ENCODE measurements around the gene MSGN1. TPM values are rescaled to one million over a fixed set of nuclear protein-coding genes. Genes with fewer than 3 reads are reported as not detected.

MSGN1 gene
- total and polyA plus RNA-seq, 2 of the 4 experiments (the other 2 are of a cell fraction): not detected

DNA sequence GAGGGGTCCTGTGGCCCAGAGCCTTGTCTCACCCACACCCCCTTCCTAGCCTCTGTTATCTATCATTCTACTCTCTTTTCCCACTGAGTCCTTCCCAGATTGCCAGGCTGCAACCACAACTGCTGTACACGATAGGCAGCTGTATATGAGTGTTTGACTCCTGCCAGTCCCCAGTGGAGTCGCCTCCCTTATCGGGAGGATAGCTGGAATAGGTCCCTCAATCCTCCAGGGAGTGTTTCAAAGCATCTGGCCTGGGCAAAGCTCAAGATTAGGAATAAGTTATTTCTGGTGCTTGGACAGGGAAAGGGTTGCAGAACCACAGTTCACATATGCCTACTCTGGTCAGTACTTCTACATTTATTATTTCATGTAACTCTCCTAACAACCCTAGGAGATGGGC, 4.8 kb downstream of the MSGN1 start:
- H3K14ac ChIP-seq (replicated peaks; ENCODE audit: low read depth, low read length): no peak overlapping the region
- no peak overlapping the region for H2BK20ac ChIP-seq (ENCODE audit: low read depth, low read length)
- ATAC-seq (ENCODE audit: low read depth): no peak
- no peak overlapping the region for H2BK120ac ChIP-seq (ENCODE audit: low read depth, low read length)
- no TSS peak for BruUV-seq (replicated peaks)
- H3K56ac ChIP-seq (ENCODE audit: extremely low read depth, insufficient read depth, low read length): no peak overlapping the region
- intact Hi-C loops (cut with micrococcal nuclease) (no loop called here), dilution Hi-C loops (cut with HindIII; ENCODE audit: low sequenced_read_pairs, unreplicated experiment) (no loop called here), in situ Hi-C loops (cut with MboI; ENCODE audit: low sequenced_read_pairs) (no loop called here)
- CTCF ChIA-PET: no interaction called here
- H3K4ac ChIP-seq (ENCODE audit: low read depth, low read length): no peak overlapping the region
- H2AK5ac ChIP-seq (ENCODE audit: low read depth, low read length): no peak overlapping the region
- H3K79me1 ChIP-seq (ENCODE audit: low read depth in 1 of 2, low read length in 2 of 2): no peaks in the 10 kb centered on the region
- no peak overlapping the region for H4K8ac ChIP-seq (ENCODE audit: low read depth in 2 of 2, low read length in 2 of 2)
- H3K27ac ChIP-seq (ENCODE audit: insufficient read depth, low read length): no peak overlapping the region
- H3K18ac ChIP-seq (ENCODE audit: low read depth, low read length): no peak overlapping the region
- TF ChIP-seq, protein P1, sequence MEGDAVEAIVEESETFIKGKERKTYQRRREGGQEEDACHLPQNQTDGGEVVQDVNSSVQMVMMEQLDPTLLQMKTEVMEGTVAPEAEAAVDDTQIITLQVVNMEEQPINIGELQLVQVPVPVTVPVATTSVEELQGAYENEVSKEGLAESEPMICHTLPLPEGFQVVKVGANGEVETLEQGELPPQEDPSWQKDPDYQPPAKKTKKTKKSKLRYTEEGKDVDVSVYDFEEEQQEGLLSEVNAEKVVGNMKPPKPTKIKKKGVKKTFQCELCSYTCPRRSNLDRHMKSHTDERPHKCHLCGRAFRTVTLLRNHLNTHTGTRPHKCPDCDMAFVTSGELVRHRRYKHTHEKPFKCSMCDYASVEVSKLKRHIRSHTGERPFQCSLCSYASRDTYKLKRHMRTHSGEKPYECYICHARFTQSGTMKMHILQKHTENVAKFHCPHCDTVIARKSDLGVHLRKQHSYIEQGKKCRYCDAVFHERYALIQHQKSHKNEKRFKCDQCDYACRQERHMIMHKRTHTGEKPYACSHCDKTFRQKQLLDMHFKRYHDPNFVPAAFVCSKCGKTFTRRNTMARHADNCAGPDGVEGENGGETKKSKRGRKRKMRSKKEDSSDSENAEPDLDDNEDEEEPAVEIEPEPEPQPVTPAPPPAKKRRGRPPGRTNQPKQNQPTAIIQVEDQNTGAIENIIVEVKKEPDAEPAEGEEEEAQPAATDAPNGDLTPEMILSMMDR (conservative IDR thresholded peaks at IDR 0.05; ENCODE audit: low read depth, low read length): no peak
- no peak for TF ChIP-seq CEBPB (IDR thresholded peaks at IDR 0.05; ENCODE audit: low read depth, low read length)
- no peak for TF ChIP-seq MAFK (IDR thresholded peaks at IDR 0.05; ENCODE audit: low read depth, low read length)
- TF ChIP-seq MXI1 (IDR thresholded peaks at IDR 0.05; ENCODE audit: borderline replicate concordance, low read depth, low read length): no peak
- TF ChIP-seq, protein P2, sequence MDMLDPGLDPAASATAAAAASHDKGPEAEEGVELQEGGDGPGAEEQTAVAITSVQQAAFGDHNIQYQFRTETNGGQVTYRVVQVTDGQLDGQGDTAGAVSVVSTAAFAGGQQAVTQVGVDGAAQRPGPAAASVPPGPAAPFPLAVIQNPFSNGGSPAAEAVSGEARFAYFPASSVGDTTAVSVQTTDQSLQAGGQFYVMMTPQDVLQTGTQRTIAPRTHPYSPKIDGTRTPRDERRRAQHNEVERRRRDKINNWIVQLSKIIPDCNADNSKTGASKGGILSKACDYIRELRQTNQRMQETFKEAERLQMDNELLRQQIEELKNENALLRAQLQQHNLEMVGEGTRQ (IDR thresholded peaks at IDR 0.05; ENCODE audit: low read depth, low read length): no peak
- no peak for TF ChIP-seq CHD1 (IDR thresholded peaks at IDR 0.05; ENCODE audit: low read depth, low read length)
- TF ChIP-seq, protein P3, sequence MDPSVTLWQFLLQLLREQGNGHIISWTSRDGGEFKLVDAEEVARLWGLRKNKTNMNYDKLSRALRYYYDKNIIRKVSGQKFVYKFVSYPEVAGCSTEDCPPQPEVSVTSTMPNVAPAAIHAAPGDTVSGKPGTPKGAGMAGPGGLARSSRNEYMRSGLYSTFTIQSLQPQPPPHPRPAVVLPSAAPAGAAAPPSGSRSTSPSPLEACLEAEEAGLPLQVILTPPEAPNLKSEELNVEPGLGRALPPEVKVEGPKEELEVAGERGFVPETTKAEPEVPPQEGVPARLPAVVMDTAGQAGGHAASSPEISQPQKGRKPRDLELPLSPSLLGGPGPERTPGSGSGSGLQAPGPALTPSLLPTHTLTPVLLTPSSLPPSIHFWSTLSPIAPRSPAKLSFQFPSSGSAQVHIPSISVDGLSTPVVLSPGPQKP (IDR thresholded peaks at IDR 0.05; ENCODE audit: borderline replicate concordance, low read depth, low read length): no peak
- TF ChIP-seq NFE2L2 (IDR thresholded peaks at IDR 0.05; ENCODE audit: low read depth, low read length): no peak
- TF ChIP-seq RAD21 (IDR thresholded peaks at IDR 0.05; ENCODE audit: low read length): no peak
- TF ChIP-seq RCOR1 (IDR thresholded peaks at IDR 0.05; ENCODE audit: insufficient replicate concordance, low read length): no peak
- no peak for TF ChIP-seq BHLHE40 (IDR thresholded peaks at IDR 0.05; ENCODE audit: low read depth, low read length)
- no peak for TF ChIP-seq MAZ (IDR thresholded peaks at IDR 0.05; ENCODE audit: borderline replicate concordance, low read depth, low read length)
- TF ChIP-seq SMC3 (IDR thresholded peaks at IDR 0.05; ENCODE audit: low read depth, low read length): no peak
- no peak for TF ChIP-seq POLR2A (IDR thresholded peaks at IDR 0.05; ENCODE audit: low read depth, low read length)
- peaks cover 14% of the 10 kb centered on the region for H3K27me3 ChIP-seq (ENCODE audit: control insufficient read depth, insufficient read depth, low read length)
- H3K23ac ChIP-seq (ENCODE audit: low read depth, low read length): no peak overlapping the region
- H4K91ac ChIP-seq (ENCODE audit: insufficient read depth, low read depth, low read length): no peak overlapping the region
- H3K9ac ChIP-seq (ENCODE audit: low read depth, low read length): no peak overlapping the region
- H3K9me1 ChIP-seq (ENCODE audit: insufficient read depth, low read length): no peaks in the 10 kb centered on the region
- POLR2A ChIA-PET (ENCODE audit: unreplicated experiment): no interaction called here
- no peak overlapping the region for H3K4me2 ChIP-seq (ENCODE audit: low read depth, low read length)
- H3K4me3 ChIP-seq (ENCODE audit: insufficient read depth, low read depth, low read length): no peak overlapping the region
- H2AFZ ChIP-seq (replicated peaks; ENCODE audit: low read length, poor library complexity): no peak overlapping the region
- H3K36me3 ChIP-seq (ENCODE audit: control insufficient read depth, insufficient read depth, low read length): no peaks in the 10 kb centered on the region
- no peak overlapping the region for H4K5ac ChIP-seq (ENCODE audit: low read depth, low read length)
- H2BK5ac ChIP-seq (ENCODE audit: low read depth, low read length, poor library complexity, severe bottlenecking): no peak overlapping the region
- no peaks in the 10 kb centered on the region for H4K20me1 ChIP-seq (ENCODE audit: insufficient read depth, low read length)
- no peak overlapping the region for H2BK15ac ChIP-seq (ENCODE audit: low read depth, low read length)
- no CpG with 5 or more reads among the region's 3 CpGs for WGBS, 2 experiments (ENCODE audit: extremely low coverage in 2 of 2, insufficient read length in 1 of 2)
- no peak overlapping the region for H2AK9ac ChIP-seq (replicated peaks; ENCODE audit: low read depth, low read length, poor library complexity)
- H3K4me1 ChIP-seq (ENCODE audit: control insufficient read depth, insufficient read depth, low read length): no peaks in the 10 kb centered on the region
- H3K9me3 ChIP-seq (ENCODE audit: control insufficient read depth, insufficient read depth, low read length): no peaks in the 10 kb centered on the region
- no peak for DNase-seq
